Right atrium auricular region (tissue), 2 donors: ENCODE results near the gene L3MBTL4. TPM values are rescaled to one million over a fixed set of nuclear protein-coding genes. Genes with fewer than 3 reads are reported as not detected.
A peak's percentile ranks its signal among the peaks of the same experiment; 100 is the strongest.

Experiments used
- DNase-seq: peaks from one replicate; pipeline ENCODE4 v3.0.0-alpha.2; 2019; ENCODE audit warnings: low spot score
- H3K27ac ChIP-seq, 2 donors: fragments of 200-600 bp; sonication (generic); 1 replicate in 1 of 2; 2 replicates in 1 of 2; pipeline ENCODE4 v1.5.1; 2016 to 2019
- H3K27me3 ChIP-seq, 2 donors: fragments of 200-600 bp; sonication (generic); one replicate each; pipeline versions ENCODE4 v1.5.1 to v1.6.0; 2017 to 2019
- H3K36me3 ChIP-seq: fragments of 200-600 bp; sonication (generic); one replicate; pipeline ENCODE4 v1.5.1; 2016
- H3K4me1 ChIP-seq, 2 donors: fragments of 200-600 bp; sonication (generic); one replicate each; pipeline versions ENCODE4 v1.5.1 to v1.6.0; 2017 to 2019
- H3K4me3 ChIP-seq, 2 donors: fragments of 200-600 bp; sonication (generic); 1 replicate in 1 of 2; 2 replicates in 1 of 2; pipeline ENCODE4 v1.5.1; 2017 to 2019; ENCODE audit warnings: mild to moderate bottlenecking in 1 of 2, moderate library complexity in 1 of 2
- H3K9me3 ChIP-seq, 2 donors: fragments of 200-600 bp; sonication (generic); one replicate each; pipeline ENCODE4 v1.5.1; 2019
- CTCF ChIP-seq, 2 donors: fragments of 200-600 bp; sonication (generic); IDR thresholded peaks; one replicate each; pipeline ENCODE4 v1.5.1; 2019; ENCODE audit warnings: antibody characterized with exemption in 2 of 2
- total RNA-seq, 2 donors: library from RNA; depleted of rRNA; stranded (reverse); fragments of >200 nt; gene quantifications; one replicate each; pipeline ENCODE4 v1.1.0, GENCODE V29; 2016

The L3MBTL4 gene
- total RNA-seq, 2 donors from 2014 or later: 6.6 to 10.5 TPM

GRCh38 chr18:6315517-6316331, 99.0 kb downstream of the L3MBTL4 start:
- no peaks in the 10 kb centered on the region for H3K36me3 ChIP-seq
- DNase-seq: no peak
- no peaks in the 10 kb centered on the region for H3K27me3 ChIP-seq
- H3K27ac ChIP-seq: no peak overlapping the region
- H3K4me1 ChIP-seq: peaks cover 0 to 7% of the 10 kb centered on the region in 2 donors
- H3K4me3 ChIP-seq: no peak overlapping the region
- H3K9me3 ChIP-seq: peaks cover 0 to 10% of the 10 kb centered on the region in 2 donors
- TF ChIP-seq CTCF (IDR thresholded peaks at IDR 0.05): peak in 1 of 2 donors; percentile 12

DNA sequence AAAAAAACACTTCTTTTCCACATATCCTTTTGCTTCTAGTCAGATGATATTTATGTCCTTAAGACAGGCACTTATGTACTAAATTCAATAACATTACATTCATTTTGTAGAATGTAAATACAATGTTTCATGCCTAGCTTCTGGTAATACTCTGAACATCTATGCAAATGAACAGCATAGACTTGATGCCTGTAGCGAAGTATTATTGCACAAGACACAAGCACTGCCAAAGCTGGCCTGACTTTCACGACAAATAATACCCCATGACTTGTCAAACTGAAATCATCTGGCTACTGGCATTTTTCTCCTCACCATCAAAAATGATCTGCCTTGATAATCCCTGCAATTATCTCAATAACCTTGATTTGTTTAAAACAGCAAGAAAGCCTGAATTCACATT, 101.3 kb downstream of the L3MBTL4 start:
- Histone ChIP-seq H3K27ac (no peak overlapping the region), H3K27me3 (no peaks in the 10 kb centered on the region), H3K36me3 (peaks cover 5% of the 10 kb centered on the region), H3K4me1 (peaks cover 0 to 7% of the 10 kb centered on the region in 2 donors), H3K9me3 (peaks cover 0 to 10% of the 10 kb centered on the region in 2 donors), H3K4me3 (no peak overlapping the region)
- DNase-seq: no peak
- no peak for TF ChIP-seq CTCF (IDR thresholded peaks at IDR 0.05)

- Histone ChIP-seq H3K4me3 (no peak overlapping the region), H3K4me1 (peaks cover 0 to 6% of the 10 kb centered on the region in 2 donors), H3K27me3 (no peaks in the 10 kb centered on the region), H3K36me3 (peaks cover 5% of the 10 kb centered on the region), H3K27ac (no peak overlapping the region), H3K9me3 (no peaks in the 10 kb centered on the region)
- no peak for DNase-seq
- no peak for TF ChIP-seq CTCF (IDR thresholded peaks at IDR 0.05)
Observed at GRCh38 chr18:6311456-6312215, 103.1 kb downstream of the L3MBTL4 start.

GRCh38 chr18:6310714-6311113, 104.0 kb downstream of the L3MBTL4 start:
- Histone ChIP-seq H3K27ac (no peak overlapping the region), H3K4me1 (no peaks in the 10 kb centered on the region), H3K9me3 (no peaks in the 10 kb centered on the region), H3K27me3 (no peaks in the 10 kb centered on the region), H3K36me3 (peaks cover 5% of the 10 kb centered on the region), H3K4me3 (no peak overlapping the region)
- DNase-seq: no peak
- no peak for TF ChIP-seq CTCF (IDR thresholded peaks at IDR 0.05)

DNA sequence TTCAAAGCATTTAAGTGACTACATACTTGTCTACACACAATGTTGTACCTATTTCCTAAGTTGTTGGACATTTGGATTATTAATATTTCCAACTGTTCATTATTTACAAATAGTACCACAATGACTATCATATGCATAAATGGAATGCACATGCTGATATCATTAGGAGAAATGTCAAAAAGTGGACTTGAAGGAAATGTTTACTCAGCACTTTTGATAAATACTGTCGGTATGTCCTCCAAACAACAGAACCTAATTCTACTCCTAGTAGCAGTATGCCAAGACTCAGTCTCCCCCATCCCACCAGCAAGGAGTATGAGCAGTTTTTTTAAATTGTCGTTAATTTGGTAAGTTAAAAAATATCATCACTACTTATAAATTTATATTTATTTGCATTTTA, 116.8 kb downstream of the L3MBTL4 start:
- no peak for TF ChIP-seq CTCF (IDR thresholded peaks at IDR 0.05)
- Histone ChIP-seq H3K27ac (no peak overlapping the region), H3K36me3 (peaks cover 7% of the 10 kb centered on the region), H3K27me3 (no peaks in the 10 kb centered on the region), H3K4me1 (no peaks in the 10 kb centered on the region), H3K4me3 (no peak overlapping the region), H3K9me3 (no peaks in the 10 kb centered on the region)
- no peak for DNase-seq
